Measurements from ENCODE around the gene CACNA1C. TPM values are rescaled to one million over a fixed set of nuclear protein-coding genes. Genes with fewer than 3 reads are reported as not detected.

The CACNA1C gene
- total and polyA plus RNA-seq, 8 donors, result 0.31 to 55.8 (median 7.2) TPM

DNA sequence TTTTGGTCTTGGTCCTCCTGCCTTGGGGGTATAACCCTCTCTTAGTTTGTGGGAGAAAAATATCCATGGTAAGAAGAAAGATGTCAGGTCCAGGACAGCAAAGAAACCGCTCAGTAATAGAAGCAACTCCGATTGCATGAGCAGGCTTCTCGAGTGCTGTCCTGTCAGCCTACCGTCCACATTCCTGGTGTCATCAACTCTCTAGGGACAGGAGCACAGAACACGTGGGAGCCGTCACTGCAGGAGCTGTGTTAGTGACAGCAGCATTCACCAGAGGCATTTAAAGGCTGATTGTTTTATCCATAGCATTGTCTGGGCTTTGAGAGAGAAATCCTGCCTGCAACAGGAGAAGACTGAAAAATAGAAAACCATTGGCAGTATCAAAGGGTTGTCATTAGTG lies 244.2 kb downstream of the CACNA1C start:
- TF ChIP-seq, protein P1, sequence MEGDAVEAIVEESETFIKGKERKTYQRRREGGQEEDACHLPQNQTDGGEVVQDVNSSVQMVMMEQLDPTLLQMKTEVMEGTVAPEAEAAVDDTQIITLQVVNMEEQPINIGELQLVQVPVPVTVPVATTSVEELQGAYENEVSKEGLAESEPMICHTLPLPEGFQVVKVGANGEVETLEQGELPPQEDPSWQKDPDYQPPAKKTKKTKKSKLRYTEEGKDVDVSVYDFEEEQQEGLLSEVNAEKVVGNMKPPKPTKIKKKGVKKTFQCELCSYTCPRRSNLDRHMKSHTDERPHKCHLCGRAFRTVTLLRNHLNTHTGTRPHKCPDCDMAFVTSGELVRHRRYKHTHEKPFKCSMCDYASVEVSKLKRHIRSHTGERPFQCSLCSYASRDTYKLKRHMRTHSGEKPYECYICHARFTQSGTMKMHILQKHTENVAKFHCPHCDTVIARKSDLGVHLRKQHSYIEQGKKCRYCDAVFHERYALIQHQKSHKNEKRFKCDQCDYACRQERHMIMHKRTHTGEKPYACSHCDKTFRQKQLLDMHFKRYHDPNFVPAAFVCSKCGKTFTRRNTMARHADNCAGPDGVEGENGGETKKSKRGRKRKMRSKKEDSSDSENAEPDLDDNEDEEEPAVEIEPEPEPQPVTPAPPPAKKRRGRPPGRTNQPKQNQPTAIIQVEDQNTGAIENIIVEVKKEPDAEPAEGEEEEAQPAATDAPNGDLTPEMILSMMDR (IDR thresholded peaks at IDR 0.05), result no peak
- TF ChIP-seq POLR2A (IDR thresholded peaks at IDR 0.05) (no peak), POLR2AphosphoS5 (IDR thresholded peaks at IDR 0.05) (no peak), EP300 (IDR thresholded peaks at IDR 0.05) (no peak)
- H3K4me1 ChIP-seq, result peaks cover 0 to 41% (median 15%) of the 10 kb centered on the region in 4 donors
- no peaks in the 10 kb centered on the region for H3K27me3 ChIP-seq
- 58 to 78% (median 72%) methylated on average over 6 of the region's 6 CpGs for WGBS, 5 donors
- no peak overlapping the region for H3K27ac ChIP-seq
- intact Hi-C loops (cut with DNase I; ENCODE audit: low total_unique reads), result no loop called here
- H3K36me3 ChIP-seq, result no peaks in the 10 kb centered on the region
- no peak overlapping the region for H3K4me3 ChIP-seq
- no peaks in the 10 kb centered on the region for H3K9me3 ChIP-seq
- DNase-seq, result no peak

DNA sequence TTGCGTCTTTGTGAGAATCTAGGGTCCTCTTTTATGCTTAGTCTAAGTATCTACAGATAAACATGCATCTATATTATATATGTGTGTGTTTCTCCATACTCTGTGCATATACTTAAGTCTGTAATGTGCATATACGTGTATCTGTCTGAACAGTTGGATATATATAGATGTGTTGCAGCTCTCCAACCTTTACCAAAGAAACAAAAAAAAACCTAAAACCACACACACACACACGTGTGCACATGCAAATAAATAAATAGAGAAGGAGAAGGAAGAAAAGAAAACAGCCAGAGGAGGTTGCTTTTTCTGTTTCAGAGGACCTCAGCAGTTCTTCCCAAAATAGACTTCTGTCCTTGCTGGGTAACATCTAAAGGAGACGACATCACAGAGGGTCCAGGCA lies 244.9 kb downstream of the CACNA1C start:
- Histone ChIP-seq H3K36me3 (no peaks in the 10 kb centered on the region), H3K4me3 (no peak overlapping the region), H3K9me3 (no peaks in the 10 kb centered on the region), H3K4me1 (peaks cover 0 to 43% (median 21%) of the 10 kb centered on the region in 4 donors), H3K27ac (no peak overlapping the region), H3K27me3 (no peaks in the 10 kb centered on the region)
- 60 to 76% (median 70%) methylated on average over 4 of the region's 4 CpGs for WGBS, 5 donors
- TF ChIP-seq EP300 (IDR thresholded peaks at IDR 0.05) (no peak), POLR2A (IDR thresholded peaks at IDR 0.05) (no peak), POLR2AphosphoS5 (IDR thresholded peaks at IDR 0.05) (no peak)
- TF ChIP-seq, protein P1 (IDR thresholded peaks at IDR 0.05), result no peak
- no peak for DNase-seq
- intact Hi-C loops (cut with DNase I; ENCODE audit: low total_unique reads), result no loop called here

DNA sequence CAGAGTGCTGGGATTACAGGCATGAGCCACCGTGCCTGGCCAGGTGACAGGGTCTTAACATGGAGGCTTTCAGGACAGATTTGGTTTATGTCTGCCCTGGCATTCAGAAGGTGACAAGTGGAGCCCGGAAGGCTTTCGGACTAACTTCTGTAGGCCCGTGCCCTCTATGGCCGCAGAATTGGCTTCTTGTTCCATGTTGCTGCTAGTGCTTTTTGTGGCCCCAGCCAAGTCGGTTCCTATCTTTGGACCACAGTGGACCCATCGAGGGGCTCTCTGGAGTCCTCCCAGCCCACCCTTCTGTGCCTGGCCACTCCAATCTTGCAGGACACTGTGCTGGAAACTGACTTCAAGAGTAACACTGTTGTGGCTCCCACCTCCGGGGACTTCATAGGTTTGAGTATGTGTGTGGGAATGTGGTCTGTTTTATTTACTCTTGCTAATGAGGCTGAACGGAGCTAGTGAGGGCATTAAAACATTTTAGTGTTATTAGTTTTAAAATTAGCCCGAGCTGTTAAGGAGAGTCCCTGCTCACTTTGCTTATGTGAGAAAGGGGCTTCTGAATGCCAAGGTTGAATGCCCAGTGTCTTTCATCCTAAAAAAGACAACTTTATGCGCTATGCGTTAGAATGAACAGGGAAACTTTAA lies 245.9 kb downstream of the CACNA1C start:
- no peak for TF ChIP-seq EP300 (IDR thresholded peaks at IDR 0.05)
- TF ChIP-seq, protein P1 (IDR thresholded peaks at IDR 0.05), result no peak
- no peak for TF ChIP-seq POLR2AphosphoS5 (IDR thresholded peaks at IDR 0.05)
- TF ChIP-seq POLR2A (IDR thresholded peaks at IDR 0.05), result no peak
- no peak for DNase-seq
- Histone ChIP-seq H3K4me1 (peaks cover 0 to 47% (median 24%) of the 10 kb centered on the region in 4 donors), H3K27ac (no peak overlapping the region), H3K36me3 (no peaks in the 10 kb centered on the region), H3K4me3 (no peak overlapping the region), H3K27me3 (no peaks in the 10 kb centered on the region), H3K9me3 (no peaks in the 10 kb centered on the region)
- intact Hi-C loops (cut with DNase I; ENCODE audit: low total_unique reads), result no loop called here
- 78 to 86% (median 81%) methylated on average over 12 of the region's 12 CpGs for WGBS, 5 donors

DNA sequence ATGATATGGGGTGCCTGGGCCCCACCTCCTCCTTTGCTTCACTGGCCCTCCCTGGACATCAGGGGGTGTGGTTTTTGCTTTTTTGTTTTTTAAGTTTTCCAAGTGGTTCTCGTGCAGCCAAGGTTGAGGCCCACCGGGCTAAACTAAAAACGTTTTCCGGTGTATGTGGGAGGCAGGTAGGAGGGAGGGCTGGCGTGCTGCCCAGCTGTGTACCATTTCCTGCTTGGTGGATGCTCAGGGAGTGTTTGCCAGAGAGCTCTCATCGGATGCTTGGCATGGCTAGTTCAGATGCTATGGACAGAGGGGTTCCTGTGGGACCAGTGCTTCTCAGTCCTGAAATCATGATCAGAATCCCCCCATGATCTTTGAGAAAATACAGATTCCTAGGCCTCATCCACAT lies 246.4 kb downstream of the CACNA1C start:
- Histone ChIP-seq H3K36me3 (no peaks in the 10 kb centered on the region), H3K9me3 (no peaks in the 10 kb centered on the region), H3K4me3 (no peak overlapping the region), H3K27me3 (no peaks in the 10 kb centered on the region), H3K27ac (no peak overlapping the region), H3K4me1 (peaks cover 0 to 48% (median 24%) of the 10 kb centered on the region in 4 donors)
- intact Hi-C loops (cut with DNase I; ENCODE audit: low total_unique reads), result no loop called here
- TF ChIP-seq, protein P1 (IDR thresholded peaks at IDR 0.05), result no peak
- TF ChIP-seq POLR2AphosphoS5 (IDR thresholded peaks at IDR 0.05) (no peak), POLR2A (IDR thresholded peaks at IDR 0.05) (no peak), EP300 (IDR thresholded peaks at IDR 0.05) (no peak)
- peak in 1 of 2 donors; percentile 56 for DNase-seq
- 36 to 49% (median 47%) methylated on average over 6 of the region's 6 CpGs for WGBS, 5 donors
